ENCODE results near the gene LRRC4C. TPM values are rescaled to one million over a fixed set of nuclear protein-coding genes. Genes with fewer than 3 reads are reported as not detected.

Gene LRRC4C
- polyA plus RNA-seq, 1 experiment, result 0.02 TPM

DNA sequence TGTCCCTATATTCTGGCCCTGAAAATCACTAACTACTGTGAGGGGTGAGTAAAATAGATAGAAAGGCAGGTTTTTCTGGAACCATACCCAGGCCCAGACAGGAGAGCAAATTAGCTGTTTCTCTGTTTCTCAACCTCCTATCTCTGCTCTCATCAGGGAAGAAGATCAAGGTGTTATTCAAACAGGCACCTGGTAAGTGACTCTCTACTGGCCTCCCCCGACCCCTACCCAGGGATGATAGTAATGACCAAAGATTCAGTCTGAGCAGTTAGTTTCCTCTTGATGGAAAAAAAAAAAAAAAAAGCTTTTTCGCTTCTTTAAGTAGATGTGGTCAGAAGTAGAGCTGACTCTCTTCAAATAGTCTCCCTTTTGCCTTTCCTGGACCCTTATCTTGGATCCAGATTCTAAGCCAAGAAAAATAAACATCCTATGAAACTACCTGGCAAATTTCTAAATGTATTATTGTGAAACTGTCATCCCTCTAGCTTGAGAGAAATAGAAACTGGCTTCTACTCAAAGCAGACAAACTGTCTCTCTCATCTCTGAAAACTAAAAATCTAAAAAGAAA, 9.9 kb downstream of the LRRC4C start:
- no peak overlapping the region for H3K4me3 ChIP-seq (ENCODE audit: low read depth, low read length)
- H3K27me3 ChIP-seq (ENCODE audit: control insufficient read depth, insufficient read depth, low read length), result no peaks in the 10 kb centered on the region
- no peaks in the 10 kb centered on the region; the same call in 1 of the 2 replicates for H3K9me3 ChIP-seq (ENCODE audit: control insufficient read depth, insufficient read depth, low read length)
- ChIA-PET POLR2A (no interaction called here), CTCF (no interaction called here)
- H3K27ac ChIP-seq (ENCODE audit: low read depth, low read length), result no peak overlapping the region
- TF ChIP-seq, protein P1, sequence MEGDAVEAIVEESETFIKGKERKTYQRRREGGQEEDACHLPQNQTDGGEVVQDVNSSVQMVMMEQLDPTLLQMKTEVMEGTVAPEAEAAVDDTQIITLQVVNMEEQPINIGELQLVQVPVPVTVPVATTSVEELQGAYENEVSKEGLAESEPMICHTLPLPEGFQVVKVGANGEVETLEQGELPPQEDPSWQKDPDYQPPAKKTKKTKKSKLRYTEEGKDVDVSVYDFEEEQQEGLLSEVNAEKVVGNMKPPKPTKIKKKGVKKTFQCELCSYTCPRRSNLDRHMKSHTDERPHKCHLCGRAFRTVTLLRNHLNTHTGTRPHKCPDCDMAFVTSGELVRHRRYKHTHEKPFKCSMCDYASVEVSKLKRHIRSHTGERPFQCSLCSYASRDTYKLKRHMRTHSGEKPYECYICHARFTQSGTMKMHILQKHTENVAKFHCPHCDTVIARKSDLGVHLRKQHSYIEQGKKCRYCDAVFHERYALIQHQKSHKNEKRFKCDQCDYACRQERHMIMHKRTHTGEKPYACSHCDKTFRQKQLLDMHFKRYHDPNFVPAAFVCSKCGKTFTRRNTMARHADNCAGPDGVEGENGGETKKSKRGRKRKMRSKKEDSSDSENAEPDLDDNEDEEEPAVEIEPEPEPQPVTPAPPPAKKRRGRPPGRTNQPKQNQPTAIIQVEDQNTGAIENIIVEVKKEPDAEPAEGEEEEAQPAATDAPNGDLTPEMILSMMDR (IDR thresholded peaks at IDR 0.05; ENCODE audit: low read depth, low read length), result no peak
- DNase-seq (ENCODE audit: low read depth, low spot score), result no peak

DNA sequence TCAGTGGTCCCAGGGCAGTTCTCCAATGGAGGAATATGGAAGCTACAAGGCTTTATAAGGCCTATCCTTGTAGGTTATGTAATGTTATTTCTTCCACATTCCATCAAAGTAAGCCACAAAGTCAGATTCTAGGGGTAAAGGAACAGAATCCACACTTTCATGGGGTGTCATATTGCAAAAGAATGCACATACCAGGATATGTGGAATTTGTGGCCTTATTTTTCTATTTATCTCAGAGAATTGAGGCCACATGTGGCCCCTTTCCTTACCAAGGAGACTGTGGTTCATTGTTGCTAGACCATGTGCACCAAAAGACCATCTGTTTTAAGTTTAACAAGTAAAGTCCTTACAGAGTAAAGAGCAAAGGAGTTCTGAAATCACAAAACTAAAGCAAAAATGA, 12.9 kb downstream of the LRRC4C start:
- ChIA-PET CTCF (no interaction called here), POLR2A (no interaction called here)
- DNase-seq (ENCODE audit: low read depth, low spot score), result no peak

DNA sequence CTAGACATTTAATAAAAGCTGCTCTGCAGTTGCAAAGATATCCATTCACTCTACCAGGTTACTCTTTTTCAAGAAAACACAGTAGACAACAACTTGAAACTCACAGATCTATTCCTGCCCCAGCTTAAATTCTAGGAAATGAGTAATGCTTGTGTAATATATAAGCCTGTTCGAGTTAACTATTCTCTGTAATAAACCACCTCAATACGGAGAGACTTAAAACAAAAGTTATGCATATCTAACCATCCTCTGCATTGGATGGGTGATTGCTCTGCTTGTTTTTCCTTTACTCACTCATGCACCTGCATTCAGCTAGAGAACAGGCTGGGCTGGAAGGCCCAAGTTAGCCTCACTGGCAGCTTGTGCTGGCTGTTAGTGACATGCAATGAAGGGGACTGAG, 13.3 kb downstream of the LRRC4C start:
- no peak for DNase-seq (ENCODE audit: low read depth, low spot score)
- TF ChIP-seq, protein P1 (IDR thresholded peaks at IDR 0.05; ENCODE audit: low read depth, low read length), result no peak
- POLR2A ChIA-PET, result no interaction called here

More for the DNA sequence above, 12.9 kb downstream of the LRRC4C start:
- Histone ChIP-seq H3K27ac (ENCODE audit: low read depth, low read length) (no peak overlapping the region), H3K27me3 (ENCODE audit: control insufficient read depth, insufficient read depth, low read length) (no peaks in the 10 kb centered on the region), H3K9me3 (ENCODE audit: control insufficient read depth, insufficient read depth, low read length) (peaks cover 3% of the 10 kb centered on the region; the same call in 1 of the 2 replicates), H3K4me3 (ENCODE audit: low read depth, low read length) (no peak overlapping the region)
- TF ChIP-seq, protein P1 (IDR thresholded peaks at IDR 0.05; ENCODE audit: low read depth, low read length), result no peak

DNA sequence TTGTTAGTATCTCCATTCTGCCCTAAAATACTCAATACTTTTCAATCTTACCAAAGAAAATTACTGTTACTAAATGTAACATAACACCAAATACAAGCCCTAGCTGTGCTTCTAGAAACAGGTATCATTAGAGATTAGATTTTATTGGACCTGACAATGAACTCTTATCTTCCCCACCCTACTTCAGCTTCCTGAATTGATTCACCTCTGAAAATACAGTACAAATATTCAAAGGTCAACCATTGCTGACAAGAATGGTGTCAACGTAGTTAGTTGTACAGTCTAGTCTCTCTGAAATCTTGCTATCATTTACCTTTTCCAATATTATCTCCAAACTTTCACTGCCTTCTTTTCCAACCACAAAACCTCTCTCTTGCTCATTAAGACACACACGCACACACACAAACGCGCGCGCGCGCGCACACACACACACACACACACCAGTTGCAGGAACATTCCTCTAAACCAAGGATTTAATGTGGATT, 22.4 kb downstream of the LRRC4C start:
- Histone ChIP-seq H3K4me3 (ENCODE audit: low read depth, low read length) (no peak overlapping the region), H3K27ac (ENCODE audit: low read depth, low read length) (no peak overlapping the region), H3K27me3 (ENCODE audit: control insufficient read depth, insufficient read depth, low read length) (no peaks in the 10 kb centered on the region), H3K9me3 (ENCODE audit: control insufficient read depth, insufficient read depth, low read length) (peaks cover 3% of the 10 kb centered on the region; the same call in 1 of the 2 replicates)
- DNase-seq (ENCODE audit: low read depth, low spot score), result no peak
- CTCF ChIA-PET, result no interaction called here
- TF ChIP-seq, protein P1 (IDR thresholded peaks at IDR 0.05; ENCODE audit: low read depth, low read length), result no peak
- POLR2A ChIA-PET, result no interaction called here

More for the DNA sequence above, 13.3 kb downstream of the LRRC4C start:
- Histone ChIP-seq H3K4me3 (ENCODE audit: low read depth, low read length) (no peak overlapping the region), H3K27ac (ENCODE audit: low read depth, low read length) (no peak overlapping the region), H3K9me3 (ENCODE audit: control insufficient read depth, insufficient read depth, low read length) (peaks cover 3% of the 10 kb centered on the region; the same call in 1 of the 2 replicates), H3K27me3 (ENCODE audit: control insufficient read depth, insufficient read depth, low read length) (no peaks in the 10 kb centered on the region)
- CTCF ChIA-PET, result no interaction called here

DNA sequence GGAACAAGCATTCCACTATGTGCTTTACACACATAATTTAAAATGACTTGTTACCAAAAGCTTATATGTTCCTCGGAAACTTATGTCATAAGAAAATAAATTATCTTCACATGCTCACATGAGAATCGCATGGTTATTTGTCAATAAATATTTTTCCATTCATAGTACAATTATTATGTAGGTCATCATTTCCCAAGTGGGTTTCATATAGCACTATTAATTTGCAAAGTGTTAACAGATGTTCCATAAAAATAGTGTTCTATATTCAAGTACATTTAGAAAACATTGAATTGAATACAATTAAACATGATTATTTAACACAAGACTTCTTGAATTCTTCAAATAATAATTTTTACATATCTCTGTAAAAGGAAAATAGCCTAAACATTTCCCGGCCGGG, 23.9 kb downstream of the LRRC4C start:
- Histone ChIP-seq H3K27ac (ENCODE audit: low read depth, low read length) (no peak overlapping the region), H3K4me3 (ENCODE audit: low read depth, low read length) (no peak overlapping the region), H3K9me3 (ENCODE audit: control insufficient read depth, insufficient read depth, low read length) (peaks cover 3% of the 10 kb centered on the region; the same call in 1 of the 2 replicates), H3K27me3 (ENCODE audit: control insufficient read depth, insufficient read depth, low read length) (no peaks in the 10 kb centered on the region)
- TF ChIP-seq, protein P1 (IDR thresholded peaks at IDR 0.05; ENCODE audit: low read depth, low read length), result no peak
- ChIA-PET POLR2A (no interaction called here), CTCF (no interaction called here)
- no peak for DNase-seq (ENCODE audit: low read depth, low spot score)

Data from AG04450 (cell line).